HCT116 (cell line): Measurements from ENCODE around the gene MTFP1. TPM values are rescaled to one million over a fixed set of nuclear protein-coding genes. Genes with fewer than 3 reads are reported as not detected.
"Not testable (repeated sequence)": the region's sequence is repeated elsewhere in the genome, so short reads cannot be mapped to it uniquely, and the experiment has no call there.

ENCODE experiments used
- ATAC-seq: fragments of 200-7000 bp; cut with Tn5 transposase; 2 replicates; pipeline ENCODE4 v1.9.1; 2020; ENCODE audit warnings: mild to moderate bottlenecking, moderate library complexity
- BruUV-seq: library from RNA; stranded (reverse); fragments of 400-500 nt; replicated peaks from 2 replicates; lab custom pipeline; 2021; lab: Mats Ljungman, UMichigan
- CTCF ChIA-PET: fragments of 300-600 bp; sonication (Branson Sonifier 250); formaldehyde crosslinking; loops from one replicate; lab custom pipeline; 2021; ENCODE audit warnings: antibody characterized with exemption; lab: Charles Lee
- POLR2A ChIA-PET: fragments of 300-600, 350-600 bp; sonication (Branson Sonifier 250); formaldehyde crosslinking; loops from one replicate; lab custom pipeline; 2021; ENCODE audit warnings: antibody characterized with exemption; lab: Charles Lee
- RAD21 ChIA-PET, 2 experiments: fragments of 300-600 bp; sonication (Branson Sonifier 250); formaldehyde crosslinking; loops; one replicate each; lab custom pipeline; 2023; ENCODE audit warnings: low total read pairs in 2 of 2; ENCODE audit not compliant: uncharacterized antibody in 2 of 2, unreplicated experiment in 2 of 2, low non-redundant PET in 1 of 2; lab: Charles Lee
- DNase-seq: peaks from one replicate; pipeline ENCODE4 v3.0.0-alpha.2; 2010; ENCODE audit warnings: low read depth, low spot score
- H2AFZ ChIP-seq: fragments of 200-600 bp; shearing (Covaris generic), sonication (generic); 2 replicates; pipeline ENCODE4 v1.6.1; 2017; ENCODE audit warnings: low read depth, mixed run types, mixed read lengths, antibody characterized with exemption, low read length; ENCODE audit not compliant: poor library complexity, severe bottlenecking
- H3K27ac ChIP-seq: 2 replicates; pipeline ENCODE4 v1.5.1; 2012; ENCODE audit warnings: low read depth, low read length
- H3K27me3 ChIP-seq: fragments of 200-600 bp; sonication (generic); 2 replicates; pipeline ENCODE4 v1.6.1; 2016; ENCODE audit warnings: mixed run types, low read length, mixed read lengths; ENCODE audit not compliant: insufficient read depth
- H3K36me3 ChIP-seq, 2 experiments: fragments of 200-500 bp in 1 of 2; fragments of 200-600 bp in 1 of 2; sonication (Bioruptor generic) in 1 of 2; sonication (generic) in 1 of 2; 2 replicates each; pipeline versions ENCODE4 v1.5.1 to v1.6.1; 2014 to 2016; ENCODE audit warnings: low read length in 2 of 2, inconsistent platforms in 1 of 2, mixed read lengths in 1 of 2, mixed run types in 1 of 2; ENCODE audit not compliant: insufficient read depth in 2 of 2, control insufficient read depth in 1 of 2
- H3K4me1 ChIP-seq, 2 experiments: fragments of 200-600 bp in 1 of 2; sonication (generic) in 1 of 2; 2 replicates each; pipeline versions ENCODE4 v1.5.1 to v1.6.1; 2012 to 2017; ENCODE audit warnings: low read length in 2 of 2, inconsistent platforms in 1 of 2, mild to moderate bottlenecking in 1 of 2, mixed read lengths in 1 of 2, mixed run types in 1 of 2, moderate library complexity in 1 of 2; ENCODE audit not compliant: insufficient read depth in 2 of 2, control insufficient read depth in 1 of 2
- H3K4me2 ChIP-seq: fragments of 200-600 bp; sonication (generic); 2 replicates; pipeline ENCODE4 v1.6.1; 2017; ENCODE audit warnings: mixed run types, low read length, mixed read lengths
- H3K4me3 ChIP-seq, 2 experiments: fragments of 200-600 bp in 1 of 2; sonication (generic) in 1 of 2; replicated peaks in 1 of 2; 2 replicates each; pipeline ENCODE4 v1.5.1; 2011 to 2016; ENCODE audit warnings: low read length in 2 of 2, control low read depth in 1 of 2, low read depth in 1 of 2, mild to moderate bottlenecking in 1 of 2, mixed read lengths in 1 of 2, mixed run types in 1 of 2
- H3K79me2 ChIP-seq: fragments of 200-600 bp; sonication (generic); 2 replicates; pipeline ENCODE4 v1.6.1; 2017; ENCODE audit warnings: mild to moderate bottlenecking, mixed run types, low read length, moderate library complexity, mixed read lengths; ENCODE audit not compliant: insufficient read depth
- H3K9ac ChIP-seq: fragments of 200-600 bp; sonication (generic); 2 replicates; pipeline ENCODE4 v1.6.1; 2016; ENCODE audit warnings: low read length, mixed read lengths
- H3K9me2 ChIP-seq: fragments of 200-600 bp; sonication (generic), shearing (Covaris generic); 2 replicates; pipeline ENCODE4 v1.6.1; 2017; ENCODE audit warnings: mixed run types, mild to moderate bottlenecking, moderate library complexity; ENCODE audit not compliant: insufficient read depth
- H3K9me3 ChIP-seq, 2 experiments: fragments of 200-500 bp in 1 of 2; fragments of 200-600 bp in 1 of 2; sonication (Bioruptor generic) in 1 of 2; sonication (generic) in 1 of 2; 2 replicates each; pipeline ENCODE4 v1.6.1; 2014 to 2017; ENCODE audit warnings: low read length in 2 of 2, mixed read lengths in 2 of 2, inconsistent platforms in 1 of 2, low read depth in 1 of 2, mild to moderate bottlenecking in 1 of 2, mixed run types in 1 of 2, moderate library complexity in 1 of 2; ENCODE audit not compliant: control insufficient read depth in 1 of 2, insufficient read depth in 1 of 2
- H4K20me1 ChIP-seq: fragments of 200-600 bp; sonication (generic), shearing (Covaris generic); 2 replicates; pipeline ENCODE4 v1.6.1; 2017; ENCODE audit warnings: mixed run types, mild to moderate bottlenecking, moderate library complexity; ENCODE audit not compliant: insufficient read depth
- CEBPB ChIP-seq: IDR thresholded peaks from 2 replicates; pipeline ENCODE4 v1.6.1; 2012; ENCODE audit warnings: low read depth
- ELF1 ChIP-seq: IDR thresholded peaks from 2 replicates; pipeline ENCODE4 v1.6.1; 2012; ENCODE audit warnings: low read depth, borderline replicate concordance
- SRF ChIP-seq: IDR thresholded peaks from 2 replicates; pipeline ENCODE4 v1.6.1; 2012; ENCODE audit warnings: low read depth
- TCF7L2 ChIP-seq: IDR thresholded peaks from 2 replicates; pipeline ENCODE4 v1.7.0; 2011; ENCODE audit warnings: borderline replicate concordance, inconsistent platforms; ENCODE audit not compliant: insufficient read depth, insufficient read length; ENCODE audit errors: extremely low read depth
- intact Hi-C: fragments of 100-400 bp; cut with micrococcal nuclease; formaldehyde crosslinking; loops from 2 replicates; pipeline ENCODE4 v1.10.0; 2022
- total RNA-seq: library from RNA; stranded (reverse); gene quantifications from one replicate; pipeline ENCODE4 v1.2.1, GENCODE V29; 2021; ENCODE audit not compliant: unreplicated experiment

MTFP1 gene
- total RNA-seq, 1 experiment from 2014 or later: 36.1 TPM

GRCh38 chr22:30447656-30448055 is 22.1 kb downstream of the MTFP1 start:
- H3K27ac ChIP-seq: no peak overlapping the region
- no peaks in the 10 kb centered on the region for H4K20me1 ChIP-seq
- H3K4me2 ChIP-seq: no peak overlapping the region
- intact Hi-C loops: no loop called here
- ChIA-PET RAD21 (no interaction called here), CTCF (no interaction called here), POLR2A (no interaction called here)
- H3K4me3 ChIP-seq: no peak overlapping the region
- TF ChIP-seq TCF7L2 (no peak), ELF1 (no peak), SRF (no peak), CEBPB (no peak)
- no peaks in the 10 kb centered on the region for H3K36me3 ChIP-seq
- no TSS peak for BruUV-seq
- H2AFZ ChIP-seq: no peak overlapping the region
- DNase-seq: no peak
- H3K9me2 ChIP-seq: no peaks in the 10 kb centered on the region
- H3K4me1 ChIP-seq: peaks cover 6 to 31% of the 10 kb centered on the region in 2 experiments
- no peak for ATAC-seq
- no peaks in the 10 kb centered on the region for H3K79me2 ChIP-seq
- no peak overlapping the region for H3K9ac ChIP-seq
- no peaks in the 10 kb centered on the region for H3K9me3 ChIP-seq
- no peaks in the 10 kb centered on the region for H3K27me3 ChIP-seq

- DNase-seq, H3K36me3 ChIP-seq, H2AFZ ChIP-seq, H3K4me3 ChIP-seq, POLR2A ChIA-PET, H3K9me2 ChIP-seq, H3K79me2 ChIP-seq, H3K27ac ChIP-seq, H4K20me1 ChIP-seq, H3K27me3 ChIP-seq, H3K4me1 ChIP-seq, H3K9me3 ChIP-seq, H3K9ac ChIP-seq, RAD21 ChIA-PET, BruUV-seq, ATAC-seq, intact Hi-C loops, H3K4me2 ChIP-seq: not testable (repeated sequence)
- CTCF ChIA-PET: interaction anchor here (0.7 kb wide), 1 partner anchor 128 kb away, joined by 4 read pairs; no protein-coding TSS in a partner anchor
These were observed 25.9 kb downstream of the MTFP1 start for GRCh38 chr22:30451488-30451887.
